Activated CD4-positive, alpha-beta T cell treated with anti-CD3 and anti-CD28 coated beads for 48 hours (primary cell): ENCODE data around the gene AMOTL1.

ENCODE experiments used
- DNase-seq: peaks from one replicate; pipeline ENCODE4 v3.0.0-alpha.2; 2020

Gene AMOTL1

GRCh38 chr11:94861306-94861845 lies 93.2 kb downstream of the AMOTL1 start:
- DNase-seq: no peak

DNA sequence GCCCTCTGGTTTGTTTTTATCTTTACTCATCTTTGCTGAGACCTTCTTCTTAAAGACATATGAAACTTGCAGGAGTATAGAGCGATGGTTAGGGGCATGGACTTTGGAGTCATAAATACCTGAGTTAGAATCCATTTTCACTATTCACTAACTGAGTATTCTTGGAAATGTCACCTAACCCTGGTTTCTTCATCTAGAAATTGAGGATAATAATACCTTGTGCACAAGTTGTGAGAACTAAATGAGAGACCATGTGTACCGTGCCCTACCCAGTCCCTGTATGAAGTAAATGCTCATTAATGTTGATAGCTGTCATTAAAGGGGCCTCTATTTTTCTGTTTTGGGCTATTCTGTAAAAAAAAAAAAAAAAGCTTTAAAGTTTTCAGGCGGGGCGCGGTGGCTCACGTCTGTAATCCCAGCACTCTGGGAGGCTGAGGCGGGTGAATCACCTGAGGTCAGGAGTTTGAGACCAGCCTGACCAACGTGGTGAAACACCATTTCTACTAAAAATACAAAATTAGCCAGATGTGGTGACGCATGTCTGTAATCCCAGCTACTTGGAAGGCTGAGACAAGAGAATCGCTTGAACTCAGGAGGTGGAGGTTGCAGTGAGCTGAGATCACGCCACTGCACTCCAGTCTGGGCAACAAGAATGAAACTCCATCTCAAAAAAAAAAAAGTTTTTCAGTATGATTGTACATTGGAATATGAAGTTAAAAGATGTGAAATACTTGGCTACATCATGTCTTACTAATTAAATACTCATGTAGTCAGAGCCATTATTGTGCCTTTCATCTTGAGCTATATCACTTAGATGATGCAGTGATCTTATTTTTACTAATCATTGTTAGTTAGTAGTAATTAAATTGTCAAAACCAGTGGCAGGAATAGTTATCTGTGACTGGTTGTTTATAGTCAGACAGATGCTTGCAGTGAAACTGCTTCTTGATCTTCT lies 95.0 kb downstream of the AMOTL1 start:
- no peak for DNase-seq

GRCh38 chr11:94864506-94865045 lies 96.4 kb downstream of the AMOTL1 start:
- DNase-seq: no peak

DNA sequence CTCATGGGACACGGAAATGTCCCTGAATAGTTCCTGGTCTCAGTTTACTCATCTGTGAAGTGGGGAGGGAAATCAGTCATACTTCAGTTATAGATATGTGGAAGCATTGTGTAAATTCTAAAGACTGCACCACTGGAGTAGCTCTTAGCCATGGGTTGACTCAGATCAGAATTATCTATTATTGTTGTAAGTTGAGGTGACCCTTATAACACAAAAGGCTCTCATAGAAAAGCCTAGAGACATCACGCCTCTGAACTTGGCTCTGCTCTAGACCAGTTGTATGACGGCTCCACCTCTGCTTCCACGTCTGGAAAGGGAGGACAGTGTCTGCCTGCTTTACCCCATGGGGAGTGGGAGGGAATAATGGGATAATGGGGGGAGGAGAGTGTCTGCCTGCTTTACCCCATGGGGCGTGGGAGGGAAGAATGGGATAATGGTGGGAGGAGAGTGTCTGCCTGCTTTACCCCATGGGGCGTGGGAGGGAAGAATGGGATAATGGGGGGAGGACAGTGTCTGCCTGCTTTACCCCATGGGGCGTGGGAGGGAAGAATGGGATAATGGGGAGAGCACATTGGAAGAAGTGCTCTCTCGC lies 98.2 kb downstream of the AMOTL1 start:
- DNase-seq: no peak

- no peak for DNase-seq
Observed at GRCh38 chr11:94866936-94867795, 99.0 kb downstream of the AMOTL1 start.

DNA sequence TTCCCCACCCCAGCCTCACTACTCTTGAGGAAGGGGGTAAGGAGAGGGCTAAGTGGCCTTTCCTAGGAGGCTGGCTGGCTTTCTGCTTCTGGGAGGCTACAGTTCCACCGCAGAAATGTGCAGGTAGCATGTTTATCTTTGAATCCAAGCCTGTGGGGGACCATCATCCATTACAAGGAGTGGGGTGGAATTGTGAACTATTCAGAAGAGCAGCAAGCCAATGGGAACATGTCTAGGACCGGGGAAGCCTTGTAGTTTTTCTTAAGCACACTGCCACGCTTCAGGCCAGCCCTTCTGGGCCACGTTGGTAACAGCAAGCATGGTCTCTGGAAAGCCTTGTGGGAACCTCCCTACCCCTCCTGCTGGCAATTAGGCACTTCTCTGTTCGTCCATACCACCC lies 100.3 kb downstream of the AMOTL1 start:
- no peak for DNase-seq

DNA sequence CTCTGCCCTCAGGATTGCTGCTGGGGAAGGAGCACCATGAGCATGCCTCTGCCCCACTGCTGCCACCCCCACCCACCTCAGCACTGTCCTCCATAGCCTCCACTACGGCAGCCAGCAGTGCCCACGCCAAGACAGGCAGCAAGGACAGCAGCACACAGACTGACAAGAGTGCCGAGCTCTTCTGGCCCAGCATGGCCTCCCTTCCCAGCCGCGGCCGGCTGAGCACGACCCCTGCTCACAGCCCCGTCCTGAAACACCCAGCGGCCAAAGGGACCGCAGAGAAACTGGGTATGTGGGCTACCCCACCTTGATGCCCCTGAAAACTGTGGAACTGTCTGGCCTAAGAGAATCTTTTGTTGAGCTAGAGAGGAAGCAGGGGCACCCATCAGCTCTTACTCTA lies 101.0 kb downstream of the AMOTL1 start:
- no peak for DNase-seq

GRCh38 chr11:94870422-94870821 lies 102.3 kb downstream of the AMOTL1 start:
- no peak for DNase-seq

GRCh38 chr11:94871491-94872185 lies 103.5 kb downstream of the AMOTL1 start:
- no peak for DNase-seq

DNA sequence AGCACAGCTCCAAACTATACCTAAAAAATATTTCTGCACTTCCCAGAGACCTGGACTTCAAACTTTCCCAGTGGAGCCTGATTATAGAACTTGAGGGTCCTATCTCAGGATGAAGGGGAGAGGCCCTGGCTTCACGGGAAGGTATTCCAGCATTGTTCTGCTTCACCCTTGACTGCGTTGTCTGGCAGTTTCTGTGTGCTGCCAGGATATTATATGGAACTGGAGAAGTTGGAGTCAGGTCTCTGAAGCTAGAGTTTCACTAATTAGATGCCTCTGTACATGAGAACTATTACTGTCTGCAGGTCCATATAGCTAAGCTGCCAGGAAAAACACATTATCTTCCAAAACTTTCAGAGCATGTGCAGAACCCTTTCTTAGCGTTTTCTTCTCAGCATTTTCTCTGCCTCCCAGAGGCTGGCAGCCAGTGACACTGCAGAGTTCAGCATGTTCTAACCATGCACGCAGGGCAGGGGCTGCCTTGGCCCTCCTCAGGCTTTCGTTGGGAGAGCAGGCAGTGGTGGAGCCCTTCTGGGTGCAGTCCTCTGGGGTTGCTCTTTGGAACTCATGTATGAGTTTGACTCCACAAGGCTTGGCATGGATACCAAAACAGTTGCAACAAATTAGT lies 105.9 kb downstream of the AMOTL1 start:
- DNase-seq: no peak

GRCh38 chr11:94876222-94876621 lies 108.1 kb downstream of the AMOTL1 start:
- no peak for DNase-seq

DNA sequence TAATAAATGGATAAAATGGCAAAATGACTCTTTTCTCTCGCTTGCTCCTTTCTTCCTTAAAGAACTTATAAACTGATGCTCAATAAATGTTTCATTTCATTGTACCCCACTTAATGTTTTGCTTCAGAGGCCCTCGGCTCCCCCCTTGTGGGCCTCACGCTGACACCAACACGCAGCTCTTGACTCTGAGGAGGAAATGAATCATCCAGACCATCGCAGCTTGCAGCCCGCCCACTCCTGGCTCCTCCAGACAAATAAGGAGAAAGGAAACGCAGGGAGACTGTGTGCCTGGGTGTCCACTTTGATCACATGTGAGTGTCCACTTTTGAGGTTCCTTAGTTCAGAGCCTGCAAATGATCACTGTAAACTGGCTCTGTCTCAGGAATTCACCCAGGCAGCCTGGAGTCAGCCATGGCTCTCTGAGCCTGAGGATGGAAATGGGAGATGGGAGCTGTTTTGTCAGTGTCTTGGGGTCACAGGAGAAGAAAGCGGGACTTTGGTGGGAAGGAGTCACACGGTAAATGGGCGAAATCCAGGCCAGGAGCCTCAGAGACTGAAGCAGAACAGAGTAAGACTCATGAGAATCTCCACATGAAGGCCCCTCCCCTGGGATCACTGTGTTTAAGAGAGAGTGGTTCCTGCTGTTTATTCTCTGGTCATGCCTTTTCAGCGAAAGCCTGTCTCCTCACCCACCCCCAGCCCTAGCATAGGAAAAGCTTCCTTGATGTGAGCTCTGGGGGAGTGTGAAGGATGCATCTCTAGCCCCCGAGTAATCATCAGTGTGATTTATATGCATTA lies 108.7 kb downstream of the AMOTL1 start:
- peak; percentile 84 for DNase-seq

DNA sequence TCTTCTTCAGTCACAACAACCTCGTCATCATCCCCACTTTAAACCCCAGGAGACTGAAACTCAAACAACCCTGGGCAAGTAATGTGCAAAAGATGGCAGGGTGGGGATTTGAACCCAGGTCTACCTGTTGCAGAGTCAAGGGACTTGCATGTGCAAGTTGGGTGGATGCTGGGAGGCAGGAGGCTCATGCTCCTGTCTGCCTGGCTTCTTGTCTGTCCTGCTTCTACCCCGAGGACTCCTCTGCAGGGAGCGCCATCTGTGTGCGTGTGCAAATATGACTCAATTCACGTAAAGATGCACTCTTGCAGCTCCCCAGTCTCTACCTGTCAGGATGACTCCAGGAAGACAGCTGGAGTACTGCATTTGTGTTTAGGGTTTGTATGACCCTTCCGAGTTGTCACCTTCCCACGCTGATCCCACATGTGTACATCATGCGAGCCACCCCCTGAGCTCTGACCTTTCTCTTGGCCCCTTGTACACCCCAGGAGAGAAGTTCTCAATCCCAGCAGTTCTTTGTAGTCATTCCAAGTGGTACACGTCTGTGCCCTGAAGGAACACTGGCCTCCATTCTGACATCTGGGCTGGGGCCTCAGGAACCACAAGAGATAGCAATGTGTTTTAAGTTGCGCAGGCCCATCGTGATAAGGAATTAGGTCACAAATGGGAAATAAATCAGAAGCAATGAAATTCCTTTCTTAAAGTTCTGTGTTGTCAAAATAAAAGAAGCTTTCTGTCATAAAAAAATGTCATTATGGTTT lies 109.5 kb downstream of the AMOTL1 start:
- no peak for DNase-seq

GRCh38 chr11:94879006-94879405 lies 110.8 kb downstream of the AMOTL1 start:
- DNase-seq: no peak

DNA sequence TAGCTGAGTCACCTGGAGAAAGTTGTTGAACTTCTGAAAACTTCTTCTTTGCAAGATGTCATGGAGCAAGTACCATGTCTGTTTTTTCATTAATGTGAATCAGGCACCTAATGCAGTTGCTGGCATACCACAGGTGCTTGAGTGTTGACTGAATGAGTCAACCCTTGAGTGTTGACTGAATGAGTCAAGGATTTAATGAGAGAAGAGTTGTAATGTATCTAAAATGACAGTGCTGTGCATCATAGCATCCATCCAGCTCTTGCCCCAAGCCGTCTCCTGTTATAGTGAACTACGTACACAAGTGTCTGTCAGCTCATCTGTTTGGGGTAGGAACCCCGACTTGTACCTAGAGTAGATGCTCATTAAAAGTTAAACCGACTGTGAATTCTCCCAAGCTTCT lies 112.1 kb downstream of the AMOTL1 start:
- no peak for DNase-seq

GRCh38 chr11:94882931-94883330 lies 114.8 kb downstream of the AMOTL1 start:
- DNase-seq: no peak

- DNase-seq: no peak
Observed at GRCh38 chr11:94883878-94884277, 115.7 kb downstream of the AMOTL1 start.

DNA sequence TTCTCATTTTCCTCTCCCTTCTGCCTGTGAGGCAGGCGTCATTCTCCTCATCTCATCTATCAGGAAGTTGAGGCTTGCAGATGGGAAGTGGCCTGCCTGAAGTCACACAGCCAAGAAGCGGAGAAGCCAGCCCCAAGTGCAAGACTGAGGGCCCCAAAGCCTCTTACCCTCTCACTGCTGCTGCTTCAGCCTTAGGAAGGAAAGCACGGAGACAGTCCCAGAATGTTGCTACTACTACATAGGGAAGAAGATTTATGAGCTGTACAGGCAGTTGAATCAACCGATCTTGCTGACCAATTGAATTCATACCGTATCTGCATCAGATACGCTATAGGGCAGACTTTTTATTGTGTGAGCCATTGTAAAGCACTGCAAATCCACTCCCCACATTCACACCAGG lies 116.2 kb downstream of the AMOTL1 start:
- DNase-seq: no peak

DNA sequence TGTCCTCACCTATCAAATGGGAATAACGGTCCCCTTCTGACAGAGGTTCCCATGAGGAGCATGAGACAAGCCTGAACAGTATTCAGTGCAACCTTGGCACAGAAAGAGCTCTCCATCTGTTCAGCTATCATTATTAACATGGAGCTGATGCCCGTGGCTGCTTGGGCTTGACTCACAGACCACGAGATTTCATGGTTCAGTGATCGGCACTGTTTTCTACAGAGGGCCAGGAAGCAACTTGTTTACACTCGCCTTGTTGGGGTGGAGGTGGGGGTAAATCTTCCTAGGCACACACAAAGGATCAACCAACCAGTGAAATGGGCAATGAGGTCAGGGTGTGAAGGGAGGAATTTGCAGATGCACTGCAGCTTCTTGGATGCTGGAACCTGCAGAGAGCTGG lies 117.0 kb downstream of the AMOTL1 start:
- no peak for DNase-seq

DNA sequence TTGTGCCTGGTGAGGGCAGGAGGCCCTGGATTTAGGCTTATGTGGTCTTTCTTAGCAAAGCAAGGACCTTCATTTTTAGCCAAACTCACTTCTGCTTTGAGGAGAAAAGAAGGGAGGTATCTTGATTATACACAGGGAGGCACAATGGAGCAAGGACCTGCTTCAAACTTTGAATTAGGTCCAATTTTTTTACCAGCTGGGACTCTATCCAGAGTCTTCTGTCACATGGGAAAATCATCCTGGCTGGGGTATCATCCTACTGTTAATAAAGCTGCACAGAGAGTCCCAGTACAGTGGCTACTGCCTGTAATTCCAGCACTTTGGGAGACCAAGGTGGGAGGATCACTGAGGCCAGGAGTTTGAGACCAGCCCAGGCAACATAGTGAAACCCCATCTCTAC lies 117.4 kb downstream of the AMOTL1 start:
- no peak for DNase-seq
